GM12878 (cell line): ENCODE results near the gene PCDHGC4. TPM values are rescaled to one million over a fixed set of nuclear protein-coding genes. Genes with fewer than 3 reads are reported as not detected.

ENCODE experiments used
- ASH2L ChIP-seq: fragments of 300-600, 200-600 bp; sonication (generic); IDR thresholded peaks from 2 replicates; pipeline ENCODE4 v1.6.1; 2017; ENCODE audit warnings: low read depth, mild to moderate bottlenecking, borderline replicate concordance
- BACH1 ChIP-seq: fragments of 450-650 bp; IDR thresholded peaks from 2 replicates; pipeline ENCODE4 v1.6.1; 2017; ENCODE audit warnings: mild to moderate bottlenecking, borderline replicate concordance
- BHLHE40 ChIP-seq, 2 experiments: fragments of 450-650 bp in 1 of 2; IDR thresholded peaks; 2 replicates each; pipeline ENCODE4 v1.6.1; 2011 to 2017; ENCODE audit warnings: low read depth in 2 of 2, borderline replicate concordance in 1 of 2, improper control_type of control experiment in 1 of 2, low read length in 1 of 2, mild to moderate bottlenecking in 1 of 2
- BRCA1 ChIP-seq: IDR thresholded peaks from 2 replicates; pipeline ENCODE4 v1.6.1; 2011; ENCODE audit warnings: low read depth, low read length, improper control_type of control experiment
- CHD2 ChIP-seq: IDR thresholded peaks from 2 replicates; pipeline ENCODE4 v1.6.1; 2011; ENCODE audit warnings: low read depth, low read length, improper control_type of control experiment, borderline replicate concordance
- EP300 ChIP-seq, 2 experiments: fragments of 150-350 bp in 1 of 2; IDR thresholded peaks; 2 replicates each; pipeline ENCODE4 v1.6.1; 2011 to 2012; ENCODE audit warnings: low read depth in 2 of 2, low read length in 2 of 2, borderline replicate concordance in 1 of 2, improper control_type of control experiment in 1 of 2, inconsistent platforms in 1 of 2; ENCODE audit not compliant: control insufficient read depth in 1 of 2
- FOXM1 ChIP-seq: IDR thresholded peaks from 2 replicates; pipeline ENCODE4 v1.6.1; 2012; ENCODE audit warnings: low read depth, mild to moderate bottlenecking, inconsistent platforms, low read length, moderate library complexity
- HCFC1 ChIP-seq: fragments of 150-350 bp; IDR thresholded peaks from 2 replicates; pipeline ENCODE4 v1.6.1; 2014; ENCODE audit warnings: low read length
- HDGF ChIP-seq: fragments of 450-650 bp; IDR thresholded peaks from 2 replicates; pipeline ENCODE4 v1.6.1; 2016; ENCODE audit warnings: antibody characterized with exemption
- IKZF1 ChIP-seq: fragments of 450-650 bp; conservative IDR thresholded peaks from 2 replicates; pipeline ENCODE4 v1.6.1; 2017; ENCODE audit warnings: antibody characterized with exemption, mild to moderate bottlenecking
- IKZF2 ChIP-seq, 2 experiments: fragments of 450-650 bp; IDR thresholded peaks; 2 replicates each; pipeline ENCODE4 v1.6.1; 2017; ENCODE audit warnings: mild to moderate bottlenecking in 2 of 2, moderate library complexity in 2 of 2
- JUNB ChIP-seq: IDR thresholded peaks from 2 replicates; pipeline ENCODE4 v1.6.1; 2016; ENCODE audit warnings: antibody characterized with exemption, mild to moderate bottlenecking
- KDM1A ChIP-seq: fragments of 200-600 bp; sonication (generic); IDR thresholded peaks from 2 replicates; pipeline ENCODE4 v1.6.1; 2016; ENCODE audit warnings: borderline replicate concordance
- MTA2 ChIP-seq: fragments of 450-650 bp; IDR thresholded peaks from 2 replicates; pipeline ENCODE4 v1.6.1; 2016; ENCODE audit warnings: low read depth, mild to moderate bottlenecking, moderate library complexity
- MYB ChIP-seq: fragments of 150-350 bp; IDR thresholded peaks from 2 replicates; pipeline ENCODE4 v1.6.1; 2014; ENCODE audit warnings: mild to moderate bottlenecking, low read depth, low read length, borderline replicate concordance
- NBN ChIP-seq: fragments of 450-650 bp; IDR thresholded peaks from 2 replicates; pipeline ENCODE4 v1.6.1; 2016
- NR2C2 ChIP-seq: IDR thresholded peaks from 2 replicates; pipeline ENCODE4 v1.6.1; 2011; ENCODE audit warnings: borderline replicate concordance, low read depth; ENCODE audit not compliant: control insufficient read depth, insufficient read length
- NR2F1 ChIP-seq: fragments of 450-650 bp; conservative IDR thresholded peaks from 2 replicates; pipeline ENCODE4 v1.6.1; 2017; ENCODE audit warnings: mild to moderate bottlenecking
- POLR2A ChIP-seq: IDR thresholded peaks from 2 replicates; pipeline ENCODE4 v1.6.1; 2011; ENCODE audit warnings: low read depth, mild to moderate bottlenecking, low read length
- POLR2AphosphoS2 ChIP-seq: IDR thresholded peaks from 2 replicates; pipeline ENCODE4 v1.6.1; 2011; ENCODE audit warnings: low read depth, mild to moderate bottlenecking, low read length, improper control_type of control experiment, moderate library complexity
- RAD21 ChIP-seq: IDR thresholded peaks from 2 replicates; pipeline ENCODE4 v1.6.1; 2011; ENCODE audit warnings: mild to moderate bottlenecking, low read depth, low read length, moderate library complexity; ENCODE audit not compliant: insufficient read depth
- RELA ChIP-seq: fragments of 450-650 bp; IDR thresholded peaks from 2 replicates; pipeline ENCODE4 v1.8.0; 2014; ENCODE audit warnings: borderline replicate concordance; ENCODE audit not compliant: partially characterized antibody
- RUNX3 ChIP-seq: IDR thresholded peaks from 2 replicates; pipeline ENCODE4 v1.6.1; 2012; ENCODE audit warnings: low read length, inconsistent platforms
- SP1 ChIP-seq: IDR thresholded peaks from one replicate; pipeline ENCODE4 v1.6.1; 2011; ENCODE audit warnings: low read depth, low read length
- ZBED1 ChIP-seq: IDR thresholded peaks from 2 replicates; pipeline ENCODE4 v1.6.1; 2016; ENCODE audit warnings: borderline replicate concordance
- ZBTB11 ChIP-seq: fragments of 450-650 bp; formaldehyde crosslinking; IDR thresholded peaks from 2 replicates; pipeline ENCODE4 v1.5.0; 2022; ENCODE audit warnings: mild to moderate bottlenecking, missing genetic modification characterization
- ZNF24 ChIP-seq: fragments of 450-650 bp; IDR thresholded peaks from 2 replicates; pipeline ENCODE4 v1.6.1; 2017; ENCODE audit warnings: antibody characterized with exemption, mild to moderate bottlenecking
- ZSCAN29 ChIP-seq: fragments of 450-650 bp; IDR thresholded peaks from 2 replicates; pipeline ENCODE4 v1.6.1; 2017; ENCODE audit warnings: mild to moderate bottlenecking, moderate library complexity
- polyA plus RNA-seq, 11 experiments: library from polyadenylated mRNA; depleted of rRNA in 4 of 11; unstranded in 6 of 11; stranded (reverse) in 5 of 11; fragments of >200 nt; fragmentation: Nextera tagmentation in 4 of 11; fragmentation: Illumina TruSeq in 1 of 11; extraction: Ambion mirVana in 4 of 11; extraction: Trizol in 1 of 11; gene quantifications; 1 replicate in 1 of 11; 2 replicates in 10 of 11; pipeline versions ENCODE4 v1.2.1 to v1.2.3, GENCODE V29; 2011 to 2016; ENCODE audit warnings: inconsistent platforms in 2 of 11, missing spikeins in 2 of 11, low read depth in 1 of 11
- total RNA-seq, 4 experiments: library from RNA; depleted of rRNA in 3 of 4; stranded (reverse); fragments of >200 nt in 3 of 4; fragmentation: Illumina TruSeq in 1 of 4; extraction: Trizol in 1 of 4; gene quantifications; 2 replicates each; pipeline versions ENCODE4 v1.2.1 to v1.2.3, GENCODE V29; 2013 to 2021

PCDHGC4 gene
- total and polyA plus RNA-seq, 10 of the 15 experiments (the other 5 are each of a cell fraction or from before 2014, with no cell fraction given), result 0.04 to 1.2 (median 0.52) TPM

GRCh38 chr5:141524604-141525597 is 40.1 kb downstream of the PCDHGC4 start (continued):
- TF ChIP-seq EP300 (IDR thresholded peaks at IDR 0.05; ENCODE audit: borderline replicate concordance in 1 of 2, control insufficient read depth in 1 of 2, low read depth in 2 of 2, low read length in 2 of 2), result 0 out of 4 replicates have a peak, but pooled peaks of 1 of the 2 experiments have one; percentile 38
- TF ChIP-seq HCFC1, result no peak
- TF ChIP-seq ZBTB11 (CRISPR knock-in tag), result no peak
- TF ChIP-seq ASH2L, result no peak
- TF ChIP-seq MTA2, result peak; percentile 45; the same call in 1 of the 2 replicates
- no peak for TF ChIP-seq POLR2AphosphoS2
- no peak for TF ChIP-seq BRCA1
- TF ChIP-seq FOXM1, result 0 out of 2 replicates have a peak, but pooled peaks have one; percentile 53
- peak; percentile 29 for TF ChIP-seq RELA
- peak; percentile 46 to 64; a peak in 3 of 4 replicates for TF ChIP-seq BHLHE40 (IDR thresholded peaks at IDR 0.05; ENCODE audit: borderline replicate concordance in 1 of 2, low read depth in 2 of 2, low read length in 1 of 2)
- TF ChIP-seq NR2C2, result no peak
- TF ChIP-seq KDM1A, result no peak
- no peak for TF ChIP-seq ZSCAN29
- no peak for TF ChIP-seq JUNB
- TF ChIP-seq SP1, result no peak
- peak; percentile 74 for TF ChIP-seq NR2F1
- peak; percentile 75 to 84 for TF ChIP-seq IKZF2 (IDR thresholded peaks at IDR 0.05)
- TF ChIP-seq ZNF24, result peak; percentile 64; the same call in 1 of the 2 replicates
- TF ChIP-seq NBN, result peak; percentile 88
- TF ChIP-seq CHD2, result peak; percentile 23; the same call in 1 of the 2 replicates
- peak; percentile 87 for TF ChIP-seq IKZF1
- TF ChIP-seq MYB, result no peak
- 0 out of 2 replicates have a peak, but pooled peaks have one; percentile 33 for TF ChIP-seq BACH1
- TF ChIP-seq POLR2A, result 0 out of 2 replicates have a peak, but pooled peaks have one; percentile 34
- TF ChIP-seq HDGF, result 0 out of 2 replicates have a peak, but pooled peaks have one; percentile 55
- TF ChIP-seq RUNX3, result peak; percentile 61
- 0 out of 2 replicates have a peak, but pooled peaks have one; percentile 50 for TF ChIP-seq ZBED1
- peak; percentile 73 for TF ChIP-seq RAD21
